ENCODE data around the gene VRK2. TPM values are rescaled to one million over a fixed set of nuclear protein-coding genes. Genes with fewer than 3 reads are reported as not detected.

Gene VRK2
- total RNA-seq, 1 donor, result 29.4 TPM

DNA sequence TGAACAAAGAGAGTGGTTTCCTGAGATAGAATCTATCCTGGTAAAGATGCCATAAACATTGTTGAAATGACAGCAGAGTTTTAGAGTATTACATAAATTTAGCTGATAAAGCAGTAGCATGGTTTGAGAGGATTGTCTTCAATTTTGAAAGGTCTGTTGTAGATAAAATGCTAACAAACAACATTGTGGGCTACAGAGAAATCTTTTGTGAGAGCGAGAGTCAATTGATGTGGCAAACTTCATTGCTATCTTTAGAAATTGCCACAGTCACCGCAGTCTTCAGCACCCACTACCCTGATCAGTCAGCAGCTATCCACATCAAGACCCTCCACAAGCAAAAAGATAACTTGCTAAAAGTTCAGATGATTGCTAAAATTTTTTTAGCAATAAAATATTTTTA, 17.5 kb downstream of the VRK2 start:
- no peak overlapping the region for H3K4me3 ChIP-seq (ENCODE audit: low read depth, low read length)
- no peak for DNase-seq (ENCODE audit: low read depth)
- TF ChIP-seq CTCF (IDR thresholded peaks at IDR 0.05; ENCODE audit: insufficient read depth, low read depth, low read length), result no peak

- no peak for TF ChIP-seq CTCF (IDR thresholded peaks at IDR 0.05; ENCODE audit: insufficient read depth, low read depth, low read length)
- DNase-seq (ENCODE audit: low read depth), result no peak
- H3K4me3 ChIP-seq (ENCODE audit: low read depth, low read length), result no peak overlapping the region
These were observed 18.6 kb downstream of the VRK2 start for GRCh38 chr2:58065248-58065647.

DNA sequence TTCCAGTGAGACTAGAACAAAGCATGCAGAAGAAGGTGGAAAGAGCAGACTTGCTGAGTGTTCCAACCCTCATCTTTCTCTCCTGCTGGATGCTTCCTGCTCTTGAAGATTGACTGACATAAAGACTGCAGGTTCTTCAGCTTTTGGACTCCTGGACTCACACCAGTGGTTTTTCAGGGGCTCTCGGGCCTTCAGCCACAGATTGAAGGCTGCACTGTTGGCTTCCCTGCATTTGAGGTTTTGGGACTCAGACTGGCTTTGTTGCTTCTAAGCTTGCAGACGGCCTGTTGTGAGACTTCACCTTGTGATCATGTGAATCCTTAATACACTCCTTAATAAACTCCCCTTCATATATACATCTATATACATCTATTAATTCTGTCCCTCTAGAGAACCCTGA, 20.4 kb downstream of the VRK2 start:
- no peak for DNase-seq (ENCODE audit: low read depth)
- no peak overlapping the region for H3K4me3 ChIP-seq (ENCODE audit: low read depth, low read length)
- no peak for TF ChIP-seq CTCF (IDR thresholded peaks at IDR 0.05; ENCODE audit: insufficient read depth, low read depth, low read length)

GRCh38 chr2:58070765-58071164, 24.2 kb downstream of the VRK2 start:
- DNase-seq (ENCODE audit: low read depth), result no peak
- H3K4me3 ChIP-seq (ENCODE audit: low read depth, low read length), result no peak overlapping the region
- TF ChIP-seq CTCF (IDR thresholded peaks at IDR 0.05; ENCODE audit: insufficient read depth, low read depth, low read length), result no peak

DNA sequence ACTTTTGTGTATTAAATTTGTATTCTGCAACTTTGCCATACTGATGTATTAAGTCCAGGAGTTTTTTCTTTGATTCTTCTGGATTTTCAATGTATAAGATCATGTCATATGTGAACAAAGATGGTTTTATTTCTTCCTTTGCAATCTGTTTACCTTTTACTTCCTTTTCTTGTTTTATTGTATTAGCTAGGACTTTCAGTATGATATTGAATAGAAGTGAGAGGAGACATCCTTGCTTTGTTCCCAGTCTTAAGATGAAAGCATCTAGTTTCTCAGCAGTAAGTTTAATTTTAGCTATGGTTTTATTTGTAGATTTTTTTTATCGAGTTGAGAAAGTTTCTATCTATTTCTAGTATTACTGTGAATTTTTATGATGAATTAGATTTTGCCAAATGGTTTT, 25.5 kb downstream of the VRK2 start:
- H3K4me3 ChIP-seq (ENCODE audit: low read depth, low read length), result no peak overlapping the region
- no peak for DNase-seq (ENCODE audit: low read depth)
- no peak for TF ChIP-seq CTCF (IDR thresholded peaks at IDR 0.05; ENCODE audit: insufficient read depth, low read depth, low read length)

GRCh38 chr2:58073008-58073407, 26.4 kb downstream of the VRK2 start:
- TF ChIP-seq CTCF (IDR thresholded peaks at IDR 0.05; ENCODE audit: insufficient read depth, low read depth, low read length), result no peak
- no peak overlapping the region for H3K4me3 ChIP-seq (ENCODE audit: low read depth, low read length)
- DNase-seq (ENCODE audit: low read depth), result no peak

GRCh38 chr2:58073751-58074150, 27.1 kb downstream of the VRK2 start:
- DNase-seq (ENCODE audit: low read depth), result no peak
- no peak overlapping the region for H3K4me3 ChIP-seq (ENCODE audit: low read depth, low read length)
- TF ChIP-seq CTCF (IDR thresholded peaks at IDR 0.05; ENCODE audit: insufficient read depth, low read depth, low read length), result no peak

Data from fibroblast of villous mesenchyme (primary cell).